Neural cell (in vitro differentiated cells): ENCODE data around the gene HAP1.

ENCODE experiments used
- EP300 ChIP-seq: fragments of 450-650 bp; conservative IDR thresholded peaks from 2 replicates; pipeline ENCODE4 v1.6.1; 2014; ENCODE audit warnings: antibody characterized with exemption, mild to moderate bottlenecking, moderate library complexity; ENCODE audit not compliant: poor library complexity, severe bottlenecking
- EZH2 ChIP-seq: fragments of 200-600, 300-800 bp; shearing (Covaris generic), sonication (generic); IDR thresholded peaks from 2 replicates; pipeline ENCODE4 v1.6.1; 2014; ENCODE audit warnings: antibody characterized with exemption, low read length, borderline replicate concordance, mild to moderate bottlenecking; ENCODE audit not compliant: insufficient read depth, poor library complexity, severe bottlenecking
- MXI1 ChIP-seq: fragments of 450-650 bp; conservative IDR thresholded peaks from 2 replicates; pipeline ENCODE4 v1.6.1; 2014; ENCODE audit warnings: antibody characterized with exemption, mild to moderate bottlenecking; ENCODE audit not compliant: poor library complexity, severe bottlenecking
- POLR2AphosphoS5 ChIP-seq: IDR thresholded peaks from 2 replicates; pipeline ENCODE4 v1.6.1; 2012
- RAD21 ChIP-seq: fragments of 450-650 bp; conservative IDR thresholded peaks from 2 replicates; pipeline ENCODE4 v1.6.1; 2014; ENCODE audit warnings: antibody characterized with exemption, mild to moderate bottlenecking, moderate library complexity
- SMC3 ChIP-seq: fragments of 450-650 bp; conservative IDR thresholded peaks from 2 replicates; pipeline ENCODE4 v1.6.1; 2014; ENCODE audit warnings: antibody characterized with exemption, mild to moderate bottlenecking, moderate library complexity; ENCODE audit not compliant: poor library complexity
- TAF1 ChIP-seq: IDR thresholded peaks from 2 replicates; pipeline ENCODE4 v1.6.1; 2012; ENCODE audit warnings: low read depth
- TF ChIP-seq, protein P1 (sequence below): fragments of 450-650 bp; IDR thresholded peaks from 2 replicates; pipeline ENCODE4 v1.5.1; 2014; ENCODE audit warnings: antibody characterized with exemption, mild to moderate bottlenecking, moderate library complexity; ENCODE audit not compliant: poor library complexity, severe bottlenecking
- TF ChIP-seq, protein P2 (sequence below): IDR thresholded peaks from 2 replicates; pipeline ENCODE4 v1.6.1; 2012; ENCODE audit warnings: borderline replicate concordance

DNA sequence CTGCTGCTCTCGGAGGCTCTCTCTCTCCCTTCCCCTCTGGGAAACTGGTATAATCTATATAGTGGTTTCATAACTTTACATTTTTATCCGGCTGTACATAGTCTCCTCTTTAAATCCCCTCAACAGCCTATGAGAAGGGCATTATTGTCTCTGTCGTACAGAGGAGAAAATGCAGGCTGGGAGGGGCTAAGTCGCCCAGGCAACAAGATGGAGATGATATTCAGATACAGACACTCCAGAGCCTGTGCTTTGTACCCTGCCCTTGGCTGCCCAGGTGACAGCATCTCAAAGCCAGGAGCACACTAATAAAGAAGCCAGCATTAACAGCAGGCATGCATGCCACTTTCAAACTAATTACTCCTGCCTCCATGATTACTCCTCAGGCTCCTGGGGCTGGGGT lies 50.4 kb downstream of the HAP1 start:
- TF ChIP-seq, protein P1, sequence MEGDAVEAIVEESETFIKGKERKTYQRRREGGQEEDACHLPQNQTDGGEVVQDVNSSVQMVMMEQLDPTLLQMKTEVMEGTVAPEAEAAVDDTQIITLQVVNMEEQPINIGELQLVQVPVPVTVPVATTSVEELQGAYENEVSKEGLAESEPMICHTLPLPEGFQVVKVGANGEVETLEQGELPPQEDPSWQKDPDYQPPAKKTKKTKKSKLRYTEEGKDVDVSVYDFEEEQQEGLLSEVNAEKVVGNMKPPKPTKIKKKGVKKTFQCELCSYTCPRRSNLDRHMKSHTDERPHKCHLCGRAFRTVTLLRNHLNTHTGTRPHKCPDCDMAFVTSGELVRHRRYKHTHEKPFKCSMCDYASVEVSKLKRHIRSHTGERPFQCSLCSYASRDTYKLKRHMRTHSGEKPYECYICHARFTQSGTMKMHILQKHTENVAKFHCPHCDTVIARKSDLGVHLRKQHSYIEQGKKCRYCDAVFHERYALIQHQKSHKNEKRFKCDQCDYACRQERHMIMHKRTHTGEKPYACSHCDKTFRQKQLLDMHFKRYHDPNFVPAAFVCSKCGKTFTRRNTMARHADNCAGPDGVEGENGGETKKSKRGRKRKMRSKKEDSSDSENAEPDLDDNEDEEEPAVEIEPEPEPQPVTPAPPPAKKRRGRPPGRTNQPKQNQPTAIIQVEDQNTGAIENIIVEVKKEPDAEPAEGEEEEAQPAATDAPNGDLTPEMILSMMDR, result no peak
- TF ChIP-seq TAF1 (no peak), EZH2 (no peak), POLR2AphosphoS5 (no peak), RAD21 (no peak), SMC3 (no peak), EP300 (no peak), MXI1 (no peak)
- TF ChIP-seq, protein P2, sequence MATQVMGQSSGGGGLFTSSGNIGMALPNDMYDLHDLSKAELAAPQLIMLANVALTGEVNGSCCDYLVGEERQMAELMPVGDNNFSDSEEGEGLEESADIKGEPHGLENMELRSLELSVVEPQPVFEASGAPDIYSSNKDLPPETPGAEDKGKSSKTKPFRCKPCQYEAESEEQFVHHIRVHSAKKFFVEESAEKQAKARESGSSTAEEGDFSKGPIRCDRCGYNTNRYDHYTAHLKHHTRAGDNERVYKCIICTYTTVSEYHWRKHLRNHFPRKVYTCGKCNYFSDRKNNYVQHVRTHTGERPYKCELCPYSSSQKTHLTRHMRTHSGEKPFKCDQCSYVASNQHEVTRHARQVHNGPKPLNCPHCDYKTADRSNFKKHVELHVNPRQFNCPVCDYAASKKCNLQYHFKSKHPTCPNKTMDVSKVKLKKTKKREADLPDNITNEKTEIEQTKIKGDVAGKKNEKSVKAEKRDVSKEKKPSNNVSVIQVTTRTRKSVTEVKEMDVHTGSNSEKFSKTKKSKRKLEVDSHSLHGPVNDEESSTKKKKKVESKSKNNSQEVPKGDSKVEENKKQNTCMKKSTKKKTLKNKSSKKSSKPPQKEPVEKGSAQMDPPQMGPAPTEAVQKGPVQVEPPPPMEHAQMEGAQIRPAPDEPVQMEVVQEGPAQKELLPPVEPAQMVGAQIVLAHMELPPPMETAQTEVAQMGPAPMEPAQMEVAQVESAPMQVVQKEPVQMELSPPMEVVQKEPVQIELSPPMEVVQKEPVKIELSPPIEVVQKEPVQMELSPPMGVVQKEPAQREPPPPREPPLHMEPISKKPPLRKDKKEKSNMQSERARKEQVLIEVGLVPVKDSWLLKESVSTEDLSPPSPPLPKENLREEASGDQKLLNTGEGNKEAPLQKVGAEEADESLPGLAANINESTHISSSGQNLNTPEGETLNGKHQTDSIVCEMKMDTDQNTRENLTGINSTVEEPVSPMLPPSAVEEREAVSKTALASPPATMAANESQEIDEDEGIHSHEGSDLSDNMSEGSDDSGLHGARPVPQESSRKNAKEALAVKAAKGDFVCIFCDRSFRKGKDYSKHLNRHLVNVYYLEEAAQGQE, result no peak
